ENCODE measurements around the gene MSANTD2.
A peak's percentile ranks its signal among the peaks of the same experiment; 100 is the strongest.

Gene MSANTD2
- long read RNA-seq, donor 1, partial matches to known transcripts: 0 of 7 reads
- long read RNA-seq, donor 1, other reads (novel, unspliced or antisense): 0 of 7 reads
- long read RNA-seq, donor 2, partial matches to known transcripts: 0 of 3 reads
- long read RNA-seq, donor 2, other reads (novel, unspliced or antisense): 0 of 3 reads
- long read RNA-seq, donor 3, partial matches to known transcripts: 0 of 5 reads
- long read RNA-seq, donor 3, other reads (novel, unspliced or antisense): 0 of 5 reads
- long read RNA-seq, donor 4, transcript MSANTD2-204 (3 exons, 3,086 nt): major isoform, 7 of 14 reads
- long read RNA-seq, donor 4, partial matches to known transcripts: 5 of 14 reads
- long read RNA-seq, donor 4, other reads (novel, unspliced or antisense): 0 of 14 reads
- long read RNA-seq, donor 5, transcript MSANTD2-201 (4 exons, 2,495 nt): major isoform, 5 of 39 reads
- long read RNA-seq, donor 5, partial matches to known transcripts: 30 of 39 reads
- long read RNA-seq, donor 5, other reads (novel, unspliced or antisense): 0 of 39 reads
- long read RNA-seq, donor 6, partial matches to known transcripts: 0 of 5 reads
- long read RNA-seq, donor 6, other reads (novel, unspliced or antisense): 0 of 5 reads
- long read RNA-seq, donor 7, transcript MSANTD2-202 (4 exons, 2,349 nt): major isoform, 5 of 13 reads
- long read RNA-seq, donor 7, partial matches to known transcripts: 0 of 13 reads
- long read RNA-seq, donor 7, other reads (novel, unspliced or antisense): 0 of 13 reads
- long read RNA-seq, donor 8, partial matches to known transcripts: 0 of 5 reads
- long read RNA-seq, donor 8, other reads (novel, unspliced or antisense): 0 of 5 reads

GRCh38 chr11:124800226-124800929 lies at the start of gene MSANTD2:
TSS of gene MSANTD2 (minus strand) at chr11:124800406. CDS start at chr11:124800380, 26 bp downstream.
- DNase-seq: peak; percentile 99

- DNase-seq: no peak
Observed at GRCh38 chr11:124846070-124846673, 46.0 kb upstream of the MSANTD2 start.

GRCh38 chr11:124844664-124845079 lies 44.5 kb upstream of the MSANTD2 start:
- DNase-seq: no peak

GRCh38 chr11:124843616-124843910 lies 43.4 kb upstream of the MSANTD2 start:
- DNase-seq: no peak

- peak; percentile 33 for DNase-seq
Observed at GRCh38 chr11:124842305-124842704, 42.1 kb upstream of the MSANTD2 start.

- DNase-seq: no peak
Observed at GRCh38 chr11:124841840-124842239, 41.6 kb upstream of the MSANTD2 start.

GRCh38 chr11:124841201-124841600 lies 41.0 kb upstream of the MSANTD2 start:
- DNase-seq: no peak

- no peak for DNase-seq
Observed at GRCh38 chr11:124840666-124841065, 40.5 kb upstream of the MSANTD2 start.

GRCh38 chr11:124839972-124840621 lies 39.9 kb upstream of the MSANTD2 start:
- peak; percentile 61 for DNase-seq

GRCh38 chr11:124839128-124839971 lies 39.1 kb upstream of the MSANTD2 start:
- DNase-seq: peak; percentile 73

- no peak for DNase-seq
Observed at GRCh38 chr11:124838805-124839127, 38.6 kb upstream of the MSANTD2 start.

GRCh38 chr11:124837491-124837856 lies 37.3 kb upstream of the MSANTD2 start:
- peak; percentile 65 for DNase-seq

- no peak for DNase-seq
Observed at GRCh38 chr11:124835918-124836317, 35.7 kb upstream of the MSANTD2 start.

GRCh38 chr11:124834526-124835180 lies 34.4 kb upstream of the MSANTD2 start:
- DNase-seq: no peak

- DNase-seq: no peak
Observed at GRCh38 chr11:124832571-124832970, 32.4 kb upstream of the MSANTD2 start.

- no peak for DNase-seq
Observed at GRCh38 chr11:124831897-124832296, 31.7 kb upstream of the MSANTD2 start.

- no peak for DNase-seq
Observed at GRCh38 chr11:124830749-124831148, 30.5 kb upstream of the MSANTD2 start.

- DNase-seq: no peak
Observed at GRCh38 chr11:124829986-124830385, 29.8 kb upstream of the MSANTD2 start.

- DNase-seq: no peak
Observed at GRCh38 chr11:124825876-124826275, 25.7 kb upstream of the MSANTD2 start.

- DNase-seq: no peak
Observed at GRCh38 chr11:124823512-124824376, 23.5 kb upstream of the MSANTD2 start.

Data from right kidney (tissue), 9 donors.